NCI-H2196 (cell line): ENCODE measurements around the gene PPP1R13B.
A peak's percentile ranks its signal among the peaks of the same experiment; 100 is the strongest.

Experiments used
- DNase-seq: peaks from one replicate; lab custom pipeline; 2025; ENCODE audit not compliant: unreplicated experiment; lab: John Stamatoyannopoulos, UW

PPP1R13B gene

GRCh38 chr14:103715052-103716000 lies 132.0 kb downstream of the PPP1R13B start, which contains the start of the genes XRCC3 and ZFYVE21:
XRCC3 (minus strand) TSS chr14:103715451; CDS start chr14:103711087, 4,364 bp downstream.
ZFYVE21 (plus strand) TSS chr14:103715810; CDS start chr14:103715842, 32 bp downstream.
- DNase-seq: peak; percentile 94

GRCh38 chr14:103714063-103714724 lies 133.2 kb downstream of the PPP1R13B start:
- no peak for DNase-seq

- DNase-seq: no peak
Observed at GRCh38 chr14:103713304-103714062, 133.9 kb downstream of the PPP1R13B start.

GRCh38 chr14:103712633-103713247 lies 134.6 kb downstream of the PPP1R13B start:
- no peak for DNase-seq

- peak; percentile 19 for DNase-seq
Observed at GRCh38 chr14:103711516-103712431, 135.6 kb downstream of the PPP1R13B start.

- no peak for DNase-seq
Observed at GRCh38 chr14:103710771-103711377, 136.5 kb downstream of the PPP1R13B start.

- no peak for DNase-seq
Observed at GRCh38 chr14:103709814-103710213, 137.6 kb downstream of the PPP1R13B start.

- DNase-seq: no peak
Observed at GRCh38 chr14:103708750-103709187, 138.6 kb downstream of the PPP1R13B start.

- no peak for DNase-seq
Observed at GRCh38 chr14:103707329-103708263, 139.8 kb downstream of the PPP1R13B start.

GRCh38 chr14:103706551-103707328 lies 140.6 kb downstream of the PPP1R13B start:
- DNase-seq: no peak

- DNase-seq: no peak
Observed at GRCh38 chr14:103705504-103706284, 141.7 kb downstream of the PPP1R13B start.

- no peak for DNase-seq
Observed at GRCh38 chr14:103705118-103705503, 142.3 kb downstream of the PPP1R13B start.

GRCh38 chr14:103704708-103705107 lies 142.7 kb downstream of the PPP1R13B start:
- no peak for DNase-seq

GRCh38 chr14:103703433-103704385 lies 143.7 kb downstream of the PPP1R13B start:
- DNase-seq: no peak
